Astrocyte (in vitro differentiated cells and primary cell): ENCODE data around the gene BAIAP3. TPM values are rescaled to one million over a fixed set of nuclear protein-coding genes. Genes with fewer than 3 reads are reported as not detected.

Experiments used
- DNase-seq: peaks from one replicate; pipeline ENCODE4 v3.0.0-alpha.2; 2010; ENCODE audit warnings: low read depth
- FAIRE-seq: peaks from 2 replicates; lab custom pipeline; 2011; peaks lifted over from hg19 to GRCh38; lab: Jason Lieb, UNC
- H2AFZ ChIP-seq: 2 replicates; pipeline ENCODE4 v1.6.0; 2012; ENCODE audit warnings: low read depth, low read length, inconsistent platforms
- H3K27ac ChIP-seq: 2 replicates; pipeline ENCODE4 v1.5.1; 2011; ENCODE audit warnings: low read depth, low read length, inconsistent platforms
- H3K27me3 ChIP-seq: 2 replicates; pipeline ENCODE4 v1.6.0; 2011; ENCODE audit warnings: low read length, inconsistent platforms; ENCODE audit not compliant: insufficient read depth
- H3K36me3 ChIP-seq: 2 replicates; pipeline ENCODE4 v1.5.1; 2011; ENCODE audit warnings: low read length, inconsistent platforms; ENCODE audit not compliant: insufficient read depth
- H3K4me1 ChIP-seq: 2 replicates; pipeline ENCODE4 v1.5.1; 2011; ENCODE audit warnings: low read length, inconsistent platforms; ENCODE audit not compliant: insufficient read depth
- H3K4me2 ChIP-seq: 2 replicates; pipeline ENCODE4 v1.6.0; 2012; ENCODE audit warnings: low read length, inconsistent platforms
- H3K4me3 ChIP-seq: 2 replicates; pipeline ENCODE4 v1.5.1; 2011; ENCODE audit warnings: low read depth, mild to moderate bottlenecking, low read length, inconsistent platforms; ENCODE audit not compliant: insufficient read depth
- H3K79me2 ChIP-seq: 2 replicates; pipeline ENCODE4 v1.6.0; 2012; ENCODE audit warnings: mild to moderate bottlenecking, low read length, inconsistent platforms; ENCODE audit not compliant: insufficient read depth
- H3K9ac ChIP-seq: 2 replicates; pipeline ENCODE4 v1.6.0; 2012; ENCODE audit warnings: mild to moderate bottlenecking, low read length, inconsistent platforms
- H3K9me3 ChIP-seq: 2 replicates; pipeline ENCODE4 v1.5.1; 2012; ENCODE audit warnings: low read depth, mild to moderate bottlenecking, low read length, inconsistent platforms; ENCODE audit not compliant: insufficient read depth
- H4K20me1 ChIP-seq: 2 replicates; pipeline ENCODE4 v1.6.0; 2012; ENCODE audit warnings: low read length, inconsistent platforms; ENCODE audit not compliant: insufficient read depth
- H3K27ac Mint-ChIP-seq: one replicate; pipeline ENCODE4 v1.8.0; 2021; ENCODE audit warnings: mild to moderate bottlenecking, mixed read lengths; ENCODE audit not compliant: unreplicated experiment
- H3K27me3 Mint-ChIP-seq: one replicate; pipeline ENCODE4 v1.8.0; 2021; ENCODE audit warnings: low read depth, mixed read lengths; ENCODE audit not compliant: unreplicated experiment
- H3K36me3 Mint-ChIP-seq: one replicate; pipeline ENCODE4 v1.8.0; 2021; ENCODE audit warnings: low read depth, mixed read lengths; ENCODE audit not compliant: unreplicated experiment
- H3K4me1 Mint-ChIP-seq: one replicate; pipeline ENCODE4 v1.8.0; 2021; ENCODE audit warnings: low read depth, mixed read lengths; ENCODE audit not compliant: unreplicated experiment
- H3K4me3 Mint-ChIP-seq: one replicate; pipeline ENCODE4 v1.8.0; 2021; ENCODE audit warnings: mild to moderate bottlenecking, moderate library complexity, mixed read lengths; ENCODE audit not compliant: unreplicated experiment
- H3K9me3 Mint-ChIP-seq: one replicate; pipeline ENCODE4 v1.8.0; 2021; ENCODE audit warnings: mild to moderate bottlenecking, mixed read lengths; ENCODE audit not compliant: unreplicated experiment
- EZH2 ChIP-seq: IDR thresholded peaks from 2 replicates; pipeline ENCODE4 v1.6.1; 2012; ENCODE audit warnings: mild to moderate bottlenecking, low read length, inconsistent platforms; ENCODE audit not compliant: insufficient read depth
- total RNA-seq: library from RNA; stranded (reverse); gene quantifications from 2 replicates; pipeline ENCODE4 v1.2.1, GENCODE V29; 2021
- TF ChIP-seq, protein P1 (sequence below): IDR thresholded peaks from 2 replicates; pipeline ENCODE4 v1.5.1; 2011; ENCODE audit warnings: low read depth, mild to moderate bottlenecking, inconsistent platforms, low read length, moderate library complexity; ENCODE audit not compliant: insufficient read depth

Gene BAIAP3
- total RNA-seq, 1 donor from 2014 or later: 2.6 TPM

DNA sequence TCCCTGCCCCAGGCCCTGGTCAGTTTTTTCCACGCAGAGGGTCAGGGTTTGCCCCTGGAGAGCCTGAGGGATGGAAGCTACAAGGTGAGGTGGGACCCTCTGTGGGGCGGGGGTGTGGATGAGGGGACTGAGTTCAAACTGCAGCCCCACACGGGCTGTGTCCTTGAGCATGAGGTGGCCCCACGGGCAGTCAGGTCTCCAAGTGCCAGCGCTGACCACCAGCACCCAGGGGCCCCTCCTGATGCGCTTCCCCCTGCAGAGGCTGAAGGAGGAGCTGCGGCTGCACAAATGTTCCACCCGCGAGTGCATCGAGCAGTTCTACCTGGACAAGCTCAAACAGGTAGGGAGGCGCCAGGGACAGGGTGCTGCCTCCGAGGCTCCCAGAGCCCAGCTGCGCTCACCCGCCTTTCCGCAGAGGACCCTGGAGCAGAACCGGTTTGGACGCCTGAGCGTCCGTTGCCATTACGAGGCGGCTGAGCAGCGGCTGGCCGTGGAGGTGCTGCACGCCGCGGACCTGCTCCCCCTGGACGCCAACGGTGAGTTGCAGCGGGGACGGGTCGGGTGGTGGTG, 13.9 kb downstream of the BAIAP3 start:
- H2AFZ ChIP-seq: no peak overlapping the region
- H3K4me1 ChIP-seq: peaks cover 12% of the 10 kb centered on the region
- TF ChIP-seq EZH2: no peak
- TF ChIP-seq, protein P1, sequence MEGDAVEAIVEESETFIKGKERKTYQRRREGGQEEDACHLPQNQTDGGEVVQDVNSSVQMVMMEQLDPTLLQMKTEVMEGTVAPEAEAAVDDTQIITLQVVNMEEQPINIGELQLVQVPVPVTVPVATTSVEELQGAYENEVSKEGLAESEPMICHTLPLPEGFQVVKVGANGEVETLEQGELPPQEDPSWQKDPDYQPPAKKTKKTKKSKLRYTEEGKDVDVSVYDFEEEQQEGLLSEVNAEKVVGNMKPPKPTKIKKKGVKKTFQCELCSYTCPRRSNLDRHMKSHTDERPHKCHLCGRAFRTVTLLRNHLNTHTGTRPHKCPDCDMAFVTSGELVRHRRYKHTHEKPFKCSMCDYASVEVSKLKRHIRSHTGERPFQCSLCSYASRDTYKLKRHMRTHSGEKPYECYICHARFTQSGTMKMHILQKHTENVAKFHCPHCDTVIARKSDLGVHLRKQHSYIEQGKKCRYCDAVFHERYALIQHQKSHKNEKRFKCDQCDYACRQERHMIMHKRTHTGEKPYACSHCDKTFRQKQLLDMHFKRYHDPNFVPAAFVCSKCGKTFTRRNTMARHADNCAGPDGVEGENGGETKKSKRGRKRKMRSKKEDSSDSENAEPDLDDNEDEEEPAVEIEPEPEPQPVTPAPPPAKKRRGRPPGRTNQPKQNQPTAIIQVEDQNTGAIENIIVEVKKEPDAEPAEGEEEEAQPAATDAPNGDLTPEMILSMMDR: no peak
- no peak overlapping the region for H3K4me3 ChIP-seq
- peaks cover 26% of the 10 kb centered on the region for H3K79me2 ChIP-seq
- no peaks in the 10 kb centered on the region for H3K9me3 Mint-ChIP-seq
- H3K4me1 Mint-ChIP-seq: peaks cover 5% of the 10 kb centered on the region
- H3K27ac Mint-ChIP-seq: no peak overlapping the region
- FAIRE-seq: no peak
- H3K27me3 ChIP-seq: no peaks in the 10 kb centered on the region
- H3K4me3 Mint-ChIP-seq: no peak overlapping the region
- DNase-seq: no peak
- peaks cover 15% of the 10 kb centered on the region for H4K20me1 ChIP-seq
- H3K27ac ChIP-seq: no peak overlapping the region
- peaks cover 6% of the 10 kb centered on the region for H3K27me3 Mint-ChIP-seq
- H3K9me3 ChIP-seq: no peaks in the 10 kb centered on the region
- H3K36me3 Mint-ChIP-seq: no peaks in the 10 kb centered on the region
- H3K4me2 ChIP-seq: no peak overlapping the region
- no peaks in the 10 kb centered on the region for H3K36me3 ChIP-seq
- H3K9ac ChIP-seq: no peak overlapping the region

DNA sequence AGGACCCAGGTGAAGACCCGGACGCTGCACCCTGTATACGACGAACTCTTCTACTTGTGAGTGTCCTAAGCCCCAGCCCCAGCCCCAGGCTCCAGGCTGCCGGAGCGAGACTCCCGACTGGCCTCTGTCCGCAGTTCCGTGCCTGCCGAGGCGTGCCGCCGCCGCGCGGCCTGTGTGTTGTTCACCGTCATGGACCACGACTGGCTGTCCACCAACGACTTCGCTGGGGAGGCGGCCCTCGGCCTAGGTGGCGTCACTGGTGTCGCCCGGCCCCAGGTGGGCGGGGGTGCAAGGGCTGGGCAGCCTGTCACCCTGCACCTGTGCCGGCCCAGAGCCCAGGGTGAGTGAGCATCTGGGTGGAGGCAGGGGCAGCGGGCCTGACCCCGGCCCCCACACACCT, 14.5 kb downstream of the BAIAP3 start:
- Histone ChIP-seq H3K4me3 (no peak overlapping the region), H3K4me2 (no peak overlapping the region), H3K27ac (no peak overlapping the region), H2AFZ (no peak overlapping the region), H3K27me3 (no peaks in the 10 kb centered on the region), H3K79me2 (peaks cover 32% of the 10 kb centered on the region), H3K4me1 (peaks cover 16% of the 10 kb centered on the region), H4K20me1 (peaks cover 19% of the 10 kb centered on the region), H3K9ac (no peak overlapping the region), H3K9me3 (no peaks in the 10 kb centered on the region), H3K36me3 (no peaks in the 10 kb centered on the region)
- FAIRE-seq (no peak), DNase-seq (no peak)
- Mint-ChIP-seq H3K4me1 (peaks cover 8% of the 10 kb centered on the region), H3K27ac (no peak overlapping the region), H3K9me3 (no peaks in the 10 kb centered on the region), H3K27me3 (peaks cover 5% of the 10 kb centered on the region), H3K36me3 (no peaks in the 10 kb centered on the region), H3K4me3 (no peak overlapping the region)
- TF ChIP-seq, protein P1: no peak
- TF ChIP-seq EZH2: no peak

DNA sequence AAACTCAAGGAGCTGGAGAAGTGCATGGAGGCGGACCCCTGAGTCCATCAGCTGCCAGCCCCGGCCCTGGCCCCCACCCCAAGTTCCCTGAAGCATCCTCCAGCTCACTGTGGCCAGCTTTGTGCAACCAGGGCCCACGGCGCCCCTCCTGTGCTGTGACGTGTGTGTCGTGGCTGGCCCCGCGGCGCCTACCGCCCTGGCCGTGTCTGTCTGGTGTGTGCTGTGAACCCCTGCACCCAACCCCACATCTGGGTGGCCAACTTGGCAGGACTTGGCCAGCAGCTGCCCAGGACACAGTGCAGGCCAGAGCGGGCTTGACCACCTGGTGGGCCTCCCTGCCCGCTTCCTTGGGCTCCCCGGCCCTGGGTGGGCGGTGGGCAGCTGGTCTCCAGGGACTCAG, 15.0 kb downstream of the BAIAP3 start:
- DNase-seq: no peak
- Mint-ChIP-seq H3K4me3 (no peak overlapping the region), H3K9me3 (no peaks in the 10 kb centered on the region), H3K4me1 (peaks cover 8% of the 10 kb centered on the region), H3K36me3 (no peaks in the 10 kb centered on the region), H3K27me3 (peaks cover under 1% of the 10 kb centered on the region), H3K27ac (no peak overlapping the region)
- Histone ChIP-seq H4K20me1 (peaks cover 23% of the 10 kb centered on the region), H3K4me1 (peaks cover 16% of the 10 kb centered on the region), H2AFZ (no peak overlapping the region), H3K79me2 (peaks cover 37% of the 10 kb centered on the region), H3K27me3 (no peaks in the 10 kb centered on the region), H3K36me3 (no peaks in the 10 kb centered on the region), H3K4me3 (no peak overlapping the region), H3K9ac (no peak overlapping the region), H3K9me3 (no peaks in the 10 kb centered on the region), H3K4me2 (no peak overlapping the region), H3K27ac (no peak overlapping the region)
- FAIRE-seq: no peak
- no peak for TF ChIP-seq EZH2
- TF ChIP-seq, protein P1: no peak
